HCT116 (cell line): ENCODE results near the gene NPHS1. TPM values are rescaled to one million over a fixed set of nuclear protein-coding genes. Genes with fewer than 3 reads are reported as not detected.

Source experiments
- ATAC-seq: fragments of 200-7000 bp; cut with Tn5 transposase; 2 replicates; pipeline ENCODE4 v1.9.1; 2020; ENCODE audit warnings: mild to moderate bottlenecking, moderate library complexity
- BruUV-seq: library from RNA; stranded (reverse); fragments of 400-500 nt; replicated peaks from 2 replicates; lab custom pipeline; 2021; lab: Mats Ljungman, UMichigan
- CTCF ChIA-PET: fragments of 300-600 bp; sonication (Branson Sonifier 250); formaldehyde crosslinking; loops from one replicate; lab custom pipeline; 2021; ENCODE audit warnings: antibody characterized with exemption; lab: Charles Lee
- POLR2A ChIA-PET: fragments of 300-600, 350-600 bp; sonication (Branson Sonifier 250); formaldehyde crosslinking; loops from one replicate; lab custom pipeline; 2021; ENCODE audit warnings: antibody characterized with exemption; lab: Charles Lee
- RAD21 ChIA-PET, 2 experiments: fragments of 300-600 bp; sonication (Branson Sonifier 250); formaldehyde crosslinking; loops; one replicate each; lab custom pipeline; 2023; ENCODE audit warnings: low total read pairs in 2 of 2; ENCODE audit not compliant: uncharacterized antibody in 2 of 2, unreplicated experiment in 2 of 2, low non-redundant PET in 1 of 2; lab: Charles Lee
- DNase-seq: peaks from one replicate; pipeline ENCODE4 v3.0.0-alpha.2; 2010; ENCODE audit warnings: low read depth, low spot score
- H2AFZ ChIP-seq: fragments of 200-600 bp; shearing (Covaris generic), sonication (generic); 2 replicates; pipeline ENCODE4 v1.6.1; 2017; ENCODE audit warnings: low read depth, mixed run types, mixed read lengths, antibody characterized with exemption, low read length; ENCODE audit not compliant: poor library complexity, severe bottlenecking
- H3K27ac ChIP-seq: 2 replicates; pipeline ENCODE4 v1.5.1; 2012; ENCODE audit warnings: low read depth, low read length
- H3K27me3 ChIP-seq: fragments of 200-600 bp; sonication (generic); 2 replicates; pipeline ENCODE4 v1.6.1; 2016; ENCODE audit warnings: mixed run types, low read length, mixed read lengths; ENCODE audit not compliant: insufficient read depth
- H3K36me3 ChIP-seq, 2 experiments: fragments of 200-500 bp in 1 of 2; fragments of 200-600 bp in 1 of 2; sonication (Bioruptor generic) in 1 of 2; sonication (generic) in 1 of 2; 2 replicates each; pipeline versions ENCODE4 v1.5.1 to v1.6.1; 2014 to 2016; ENCODE audit warnings: low read length in 2 of 2, inconsistent platforms in 1 of 2, mixed read lengths in 1 of 2, mixed run types in 1 of 2; ENCODE audit not compliant: insufficient read depth in 2 of 2, control insufficient read depth in 1 of 2
- H3K4me1 ChIP-seq, 2 experiments: fragments of 200-600 bp in 1 of 2; sonication (generic) in 1 of 2; 2 replicates each; pipeline versions ENCODE4 v1.5.1 to v1.6.1; 2012 to 2017; ENCODE audit warnings: low read length in 2 of 2, inconsistent platforms in 1 of 2, mild to moderate bottlenecking in 1 of 2, mixed read lengths in 1 of 2, mixed run types in 1 of 2, moderate library complexity in 1 of 2; ENCODE audit not compliant: insufficient read depth in 2 of 2, control insufficient read depth in 1 of 2
- H3K4me2 ChIP-seq: fragments of 200-600 bp; sonication (generic); 2 replicates; pipeline ENCODE4 v1.6.1; 2017; ENCODE audit warnings: mixed run types, low read length, mixed read lengths
- H3K4me3 ChIP-seq, 2 experiments: fragments of 200-600 bp in 1 of 2; sonication (generic) in 1 of 2; replicated peaks in 1 of 2; 2 replicates each; pipeline ENCODE4 v1.5.1; 2011 to 2016; ENCODE audit warnings: low read length in 2 of 2, control low read depth in 1 of 2, low read depth in 1 of 2, mild to moderate bottlenecking in 1 of 2, mixed read lengths in 1 of 2, mixed run types in 1 of 2
- H3K79me2 ChIP-seq: fragments of 200-600 bp; sonication (generic); 2 replicates; pipeline ENCODE4 v1.6.1; 2017; ENCODE audit warnings: mild to moderate bottlenecking, mixed run types, low read length, moderate library complexity, mixed read lengths; ENCODE audit not compliant: insufficient read depth
- H3K9ac ChIP-seq: fragments of 200-600 bp; sonication (generic); 2 replicates; pipeline ENCODE4 v1.6.1; 2016; ENCODE audit warnings: low read length, mixed read lengths
- H3K9me2 ChIP-seq: fragments of 200-600 bp; sonication (generic), shearing (Covaris generic); 2 replicates; pipeline ENCODE4 v1.6.1; 2017; ENCODE audit warnings: mixed run types, mild to moderate bottlenecking, moderate library complexity; ENCODE audit not compliant: insufficient read depth
- H3K9me3 ChIP-seq, 2 experiments: fragments of 200-500 bp in 1 of 2; fragments of 200-600 bp in 1 of 2; sonication (Bioruptor generic) in 1 of 2; sonication (generic) in 1 of 2; 2 replicates each; pipeline ENCODE4 v1.6.1; 2014 to 2017; ENCODE audit warnings: low read length in 2 of 2, mixed read lengths in 2 of 2, inconsistent platforms in 1 of 2, low read depth in 1 of 2, mild to moderate bottlenecking in 1 of 2, mixed run types in 1 of 2, moderate library complexity in 1 of 2; ENCODE audit not compliant: control insufficient read depth in 1 of 2, insufficient read depth in 1 of 2
- H4K20me1 ChIP-seq: fragments of 200-600 bp; sonication (generic), shearing (Covaris generic); 2 replicates; pipeline ENCODE4 v1.6.1; 2017; ENCODE audit warnings: mixed run types, mild to moderate bottlenecking, moderate library complexity; ENCODE audit not compliant: insufficient read depth
- CBX3 ChIP-seq: IDR thresholded peaks from 2 replicates; pipeline ENCODE4 v1.6.1; 2012; ENCODE audit warnings: low read depth
- CTCF ChIP-seq, 3 experiments: fragments of 200-600 bp in 1 of 3; sonication (generic) in 1 of 3; IDR thresholded peaks in 2 of 3; conservative IDR thresholded peaks in 1 of 3; 2 replicates each; pipeline ENCODE4 v1.5.1; 2012 to 2017; ENCODE audit warnings: low read depth in 2 of 3, low read length in 2 of 3, antibody characterized with exemption in 1 of 3, borderline replicate concordance in 1 of 3, control low read depth in 1 of 3, mild to moderate bottlenecking in 1 of 3, mixed read lengths in 1 of 3, mixed run types in 1 of 3, moderate library complexity in 1 of 3; ENCODE audit not compliant: insufficient read depth in 1 of 3
- EZH2phosphoT487 ChIP-seq: fragments of 200-600 bp; IDR thresholded peaks from 2 replicates; pipeline ENCODE4 v1.6.1; 2018; ENCODE audit warnings: antibody characterized with exemption, borderline replicate concordance
- MAX ChIP-seq: IDR thresholded peaks from 2 replicates; pipeline ENCODE4 v1.6.1; 2012
- POLR2AphosphoS5 ChIP-seq: IDR thresholded peaks from 2 replicates; pipeline ENCODE4 v1.6.1; 2011; ENCODE audit warnings: mild to moderate bottlenecking, low read depth, low read length, moderate library complexity
- RAD21 ChIP-seq: IDR thresholded peaks from 2 replicates; pipeline ENCODE4 v1.6.1; 2012; ENCODE audit warnings: low read depth, mild to moderate bottlenecking
- SP1 ChIP-seq: IDR thresholded peaks from 2 replicates; pipeline ENCODE4 v1.6.1; 2012; ENCODE audit warnings: low read depth
- YY1 ChIP-seq: IDR thresholded peaks from 2 replicates; pipeline ENCODE4 v1.6.1; 2011; ENCODE audit warnings: low read length, low read depth, moderate library complexity, mild to moderate bottlenecking; ENCODE audit not compliant: insufficient replicate concordance; ENCODE audit errors: extremely low read depth
- intact Hi-C: fragments of 100-400 bp; cut with micrococcal nuclease; formaldehyde crosslinking; loops from 2 replicates; pipeline ENCODE4 v1.10.0; 2022
- total RNA-seq: library from RNA; stranded (reverse); gene quantifications from one replicate; pipeline ENCODE4 v1.2.1, GENCODE V29; 2021; ENCODE audit not compliant: unreplicated experiment

The NPHS1 gene
- total RNA-seq, 1 experiment from 2014 or later: 0.57 TPM

DNA sequence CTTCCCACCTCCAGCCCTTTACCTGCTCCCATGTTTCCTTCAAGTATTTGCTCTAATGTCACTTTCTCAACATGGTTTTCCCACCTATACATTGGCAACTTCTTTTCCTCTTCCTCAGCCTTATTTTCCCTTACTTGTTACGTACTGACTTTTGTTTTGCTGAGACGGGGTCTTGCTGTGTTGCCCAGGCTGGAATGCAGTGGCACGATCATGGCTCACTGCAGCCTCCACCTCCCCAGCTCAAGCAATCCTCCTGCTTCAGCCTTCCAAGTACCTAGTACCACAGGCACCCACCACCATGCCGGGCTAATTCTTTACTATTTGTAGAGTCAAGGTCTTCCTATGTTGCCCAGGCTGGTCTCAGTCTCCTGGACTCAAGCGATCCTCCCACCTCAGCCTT is 44.7 kb downstream of the NPHS1 start:
- intact Hi-C loops: no loop called here
- ATAC-seq: no peak
- Histone ChIP-seq H3K79me2 (no peaks in the 10 kb centered on the region), H3K4me1 (no peaks in the 10 kb centered on the region), H3K4me3 (no peak overlapping the region), H3K4me2 (no peak overlapping the region), H4K20me1 (no peaks in the 10 kb centered on the region), H3K9ac (no peak overlapping the region), H3K27me3 (no peaks in the 10 kb centered on the region), H3K9me3 (no peaks in the 10 kb centered on the region), H3K9me2 (no peaks in the 10 kb centered on the region), H3K27ac (no peak overlapping the region), H2AFZ (no peak overlapping the region), H3K36me3 (no peaks in the 10 kb centered on the region)
- DNase-seq: no peak
- ChIA-PET CTCF (no interaction called here), POLR2A (no interaction called here), RAD21 (no interaction called here)
- BruUV-seq: no TSS peak
- no peak for TF ChIP-seq CTCF (IDR thresholded peaks at IDR 0.05 in 2 of 3, conservative IDR thresholded peaks at IDR 0.05 in 1 of 3; ENCODE audit: borderline replicate concordance in 1 of 3, insufficient read depth in 1 of 3, low read depth in 2 of 3, low read length in 2 of 3)
- TF ChIP-seq YY1: no peak
- no peak for TF ChIP-seq MAX
- TF ChIP-seq RAD21: no peak
- TF ChIP-seq EZH2phosphoT487: no peak
- no peak for TF ChIP-seq POLR2AphosphoS5

DNA sequence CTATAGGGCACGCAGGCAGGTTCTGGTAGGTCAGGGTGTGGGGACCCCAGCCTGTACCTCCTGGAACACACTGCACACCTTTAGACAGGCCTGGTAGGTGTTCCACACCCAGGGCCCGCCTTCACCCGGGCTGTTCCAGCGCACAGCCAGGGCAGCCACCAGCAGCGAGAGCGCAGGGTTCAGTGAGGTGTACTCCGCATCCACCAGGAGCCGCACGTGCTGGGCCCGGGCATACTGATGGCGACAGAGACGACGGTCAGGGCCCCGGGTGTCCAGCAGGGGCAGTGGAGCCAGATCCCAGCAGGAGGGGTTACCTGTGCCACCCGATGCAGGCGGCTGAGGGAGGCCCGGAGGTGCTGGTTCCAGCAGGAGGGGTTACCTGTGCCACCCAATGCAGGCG is 45.7 kb downstream of the NPHS1 start:
- BruUV-seq: no TSS peak
- ChIA-PET CTCF (no interaction called here), RAD21 (no interaction called here), POLR2A (no interaction called here)
- no peaks in the 10 kb centered on the region for H3K27me3 ChIP-seq
- no peaks in the 10 kb centered on the region for H3K9me3 ChIP-seq
- H3K36me3 ChIP-seq: no peaks in the 10 kb centered on the region
- intact Hi-C loops: no loop called here
- H4K20me1 ChIP-seq: no peaks in the 10 kb centered on the region
- ATAC-seq (peak; percentile 61; the same call in 1 of the 2 replicates), DNase-seq (no peak)
- no peaks in the 10 kb centered on the region for H3K4me1 ChIP-seq
- H2AFZ ChIP-seq: no peak overlapping the region
- no peaks in the 10 kb centered on the region for H3K9me2 ChIP-seq
- TF ChIP-seq SP1: no peak
- no peak for TF ChIP-seq YY1
- TF ChIP-seq CBX3: no peak
- TF ChIP-seq CTCF (IDR thresholded peaks at IDR 0.05 in 2 of 3, conservative IDR thresholded peaks at IDR 0.05 in 1 of 3; ENCODE audit: borderline replicate concordance in 1 of 3, insufficient read depth in 1 of 3, low read depth in 2 of 3, low read length in 2 of 3): peak in 1 of 3 experiments; percentile 19; a peak in 1 of 6 replicates
- H3K27ac ChIP-seq: no peak overlapping the region
- H3K79me2 ChIP-seq: no peaks in the 10 kb centered on the region
- no peak overlapping the region for H3K4me3 ChIP-seq
- H3K9ac ChIP-seq: no peak overlapping the region
- H3K4me2 ChIP-seq: no peak overlapping the region
